NCI-H82 treated with DMSO at 0.1 percent for 48 hours (cell line): ENCODE data around the gene GOLGA1.
"Not testable (repeated sequence)": the region's sequence is repeated elsewhere in the genome, so short reads cannot be mapped to it uniquely, and the experiment has no call there.

Experiments
- DNase-seq: peaks from one replicate; lab custom pipeline; 2025; ENCODE audit not compliant: unreplicated experiment; lab: John Stamatoyannopoulos, UW

Gene GOLGA1

GRCh38 chr9:124941679-124942561 lies 1.0 kb upstream of the GOLGA1 start:
- DNase-seq, result peak; percentile 50

GRCh38 chr9:124940521-124940893 lies 376 bp downstream of the GOLGA1 start:
- DNase-seq, result no peak

- no peak for DNase-seq
These were observed 939 bp downstream of the GOLGA1 start for GRCh38 chr9:124939944-124940343.

- no peak for DNase-seq
These were observed 6.6 kb downstream of the GOLGA1 start for GRCh38 chr9:124934290-124934689.

- peak; percentile 43 for DNase-seq
These were observed 8.6 kb downstream of the GOLGA1 start for GRCh38 chr9:124932333-124932732.

GRCh38 chr9:124929464-124929863 lies 11.4 kb downstream of the GOLGA1 start:
- DNase-seq, result no peak

GRCh38 chr9:124928116-124928515 lies 12.8 kb downstream of the GOLGA1 start:
- DNase-seq, result no peak

GRCh38 chr9:124920394-124920793 lies 20.5 kb downstream of the GOLGA1 start:
- DNase-seq, result not testable (repeated sequence)

GRCh38 chr9:124914753-124915405 lies 26.0 kb downstream of the GOLGA1 start:
- DNase-seq, result no peak

GRCh38 chr9:124913378-124913777 lies 27.5 kb downstream of the GOLGA1 start:
- no peak for DNase-seq

GRCh38 chr9:124911766-124912165 lies 29.1 kb downstream of the GOLGA1 start:
- DNase-seq, result no peak

GRCh38 chr9:124908098-124908497 lies 32.8 kb downstream of the GOLGA1 start:
- DNase-seq, result no peak

- DNase-seq, result no peak
These were observed 33.9 kb downstream of the GOLGA1 start for GRCh38 chr9:124906966-124907365.

GRCh38 chr9:124899845-124900244 lies 41.0 kb downstream of the GOLGA1 start:
- no peak for DNase-seq

GRCh38 chr9:124897570-124898460 lies 43.1 kb downstream of the GOLGA1 start:
- DNase-seq, result no peak

- no peak for DNase-seq
These were observed 46.1 kb downstream of the GOLGA1 start for GRCh38 chr9:124894741-124895170.

- DNase-seq, result no peak
These were observed 46.7 kb downstream of the GOLGA1 start for GRCh38 chr9:124894035-124894740.

GRCh38 chr9:124890179-124890578 lies 50.7 kb downstream of the GOLGA1 start:
- no peak for DNase-seq

GRCh38 chr9:124889006-124889405 lies 51.9 kb downstream of the GOLGA1 start:
- no peak for DNase-seq

- no peak for DNase-seq
These were observed 53.1 kb downstream of the GOLGA1 start for GRCh38 chr9:124887832-124888231.
